Osteoblast (primary cell): ENCODE measurements around the gene CYP19A1. TPM values are rescaled to one million over a fixed set of nuclear protein-coding genes. Genes with fewer than 3 reads are reported as not detected.
"Not testable (repeated sequence)": the region's sequence is repeated elsewhere in the genome, so short reads cannot be mapped to it uniquely, and the experiment has no call there.

Experiments
- DNase-seq: peaks from one replicate; pipeline ENCODE4 v3.0.0; 2011; ENCODE audit warnings: low spot score, mixed read lengths; ENCODE audit not compliant: insufficient read length; ENCODE audit errors: missing footprints
- H2AFZ ChIP-seq: 2 replicates; pipeline ENCODE4 v1.6.0; 2011; ENCODE audit warnings: mild to moderate bottlenecking, low read length
- H3K27ac ChIP-seq: 2 replicates; pipeline ENCODE4 v1.5.1; 2011; ENCODE audit warnings: mild to moderate bottlenecking, low read depth, low read length, moderate library complexity
- H3K27me3 ChIP-seq: 2 replicates; pipeline ENCODE4 v1.6.0; 2012; ENCODE audit warnings: mild to moderate bottlenecking, control low read depth, inconsistent platforms, low read length, moderate library complexity; ENCODE audit not compliant: insufficient read depth
- H3K36me3 ChIP-seq: 2 replicates; pipeline ENCODE4 v1.5.1; 2011; ENCODE audit warnings: mild to moderate bottlenecking, low read length, control low read depth, moderate library complexity; ENCODE audit not compliant: insufficient read depth
- H3K4me1 ChIP-seq: 2 replicates; pipeline ENCODE4 v1.5.1; 2011; ENCODE audit warnings: mild to moderate bottlenecking, low read length, control low read depth, moderate library complexity; ENCODE audit not compliant: insufficient read depth
- H3K4me2 ChIP-seq: 2 replicates; pipeline ENCODE4 v1.6.0; 2011; ENCODE audit warnings: mild to moderate bottlenecking, low read length; ENCODE audit not compliant: insufficient read depth
- H3K4me3 ChIP-seq: fragments of 200-600 bp; sonication (generic); 3 replicates; pipeline ENCODE4 v1.5.1; 2012; ENCODE audit warnings: mild to moderate bottlenecking, low read length, inconsistent platforms; ENCODE audit not compliant: insufficient read depth
- H3K79me2 ChIP-seq: 2 replicates; pipeline ENCODE4 v1.6.0; 2012; ENCODE audit warnings: mild to moderate bottlenecking, low read length, control low read depth, inconsistent platforms; ENCODE audit not compliant: insufficient read depth
- H3K9me3 ChIP-seq: 2 replicates; pipeline ENCODE4 v1.5.1; 2011; ENCODE audit warnings: low read depth, low read length, control low read depth
- H4K20me1 ChIP-seq: 2 replicates; pipeline ENCODE4 v1.6.0; 2012; ENCODE audit warnings: mild to moderate bottlenecking, low read length, control low read depth; ENCODE audit not compliant: insufficient read depth
- total RNA-seq: library from RNA; depleted of rRNA; stranded (reverse); fragments of >200 nt; gene quantifications from 2 replicates; pipeline ENCODE4 v1.2.3, GENCODE V29; 2012
- TF ChIP-seq, protein P1 (sequence below): IDR thresholded peaks from 2 replicates; pipeline ENCODE4 v1.5.1; 2011; ENCODE audit warnings: mild to moderate bottlenecking, low read depth, low read length, moderate library complexity; ENCODE audit errors: extremely low read depth

The CYP19A1 gene
- total RNA-seq, 1 donor = 2.2 TPM

GRCh38 chr15:51263116-51263515 is 75.3 kb downstream of the CYP19A1 start:
- H3K4me3 ChIP-seq = no peak overlapping the region
- H3K4me1 ChIP-seq = peaks cover 9% of the 10 kb centered on the region
- H4K20me1 ChIP-seq = no peaks in the 10 kb centered on the region
- TF ChIP-seq, protein P1, sequence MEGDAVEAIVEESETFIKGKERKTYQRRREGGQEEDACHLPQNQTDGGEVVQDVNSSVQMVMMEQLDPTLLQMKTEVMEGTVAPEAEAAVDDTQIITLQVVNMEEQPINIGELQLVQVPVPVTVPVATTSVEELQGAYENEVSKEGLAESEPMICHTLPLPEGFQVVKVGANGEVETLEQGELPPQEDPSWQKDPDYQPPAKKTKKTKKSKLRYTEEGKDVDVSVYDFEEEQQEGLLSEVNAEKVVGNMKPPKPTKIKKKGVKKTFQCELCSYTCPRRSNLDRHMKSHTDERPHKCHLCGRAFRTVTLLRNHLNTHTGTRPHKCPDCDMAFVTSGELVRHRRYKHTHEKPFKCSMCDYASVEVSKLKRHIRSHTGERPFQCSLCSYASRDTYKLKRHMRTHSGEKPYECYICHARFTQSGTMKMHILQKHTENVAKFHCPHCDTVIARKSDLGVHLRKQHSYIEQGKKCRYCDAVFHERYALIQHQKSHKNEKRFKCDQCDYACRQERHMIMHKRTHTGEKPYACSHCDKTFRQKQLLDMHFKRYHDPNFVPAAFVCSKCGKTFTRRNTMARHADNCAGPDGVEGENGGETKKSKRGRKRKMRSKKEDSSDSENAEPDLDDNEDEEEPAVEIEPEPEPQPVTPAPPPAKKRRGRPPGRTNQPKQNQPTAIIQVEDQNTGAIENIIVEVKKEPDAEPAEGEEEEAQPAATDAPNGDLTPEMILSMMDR = no peak
- no peaks in the 10 kb centered on the region for H3K79me2 ChIP-seq
- no peak overlapping the region for H3K27ac ChIP-seq
- no peaks in the 10 kb centered on the region for H3K9me3 ChIP-seq
- DNase-seq = no peak
- no peak overlapping the region for H2AFZ ChIP-seq
- H3K36me3 ChIP-seq = no peaks in the 10 kb centered on the region
- H3K27me3 ChIP-seq = no peaks in the 10 kb centered on the region
- H3K4me2 ChIP-seq = no peak overlapping the region

DNA sequence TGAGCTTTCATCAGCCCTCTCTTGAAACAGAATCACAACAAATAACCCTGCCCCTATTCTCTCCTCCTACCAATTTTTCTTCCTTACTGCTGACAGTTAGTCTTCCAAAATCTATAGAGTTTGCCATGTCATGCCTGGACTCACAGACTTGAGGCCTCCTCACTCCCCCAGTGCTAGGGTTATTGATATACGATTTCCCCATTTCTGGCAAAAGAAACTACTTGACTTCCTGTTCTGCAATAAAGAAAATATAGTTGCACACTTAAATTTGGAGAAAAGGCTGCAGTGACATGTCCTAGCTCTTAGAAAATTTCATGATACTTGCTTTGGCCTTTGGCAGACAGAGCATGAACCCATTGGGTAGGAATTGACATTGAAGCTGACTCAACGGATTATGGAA is 75.9 kb downstream of the CYP19A1 start:
- peaks cover 9% of the 10 kb centered on the region for H3K4me1 ChIP-seq
- H3K27me3 ChIP-seq = no peaks in the 10 kb centered on the region
- TF ChIP-seq, protein P1 = no peak

GRCh38 chr15:51261113-51261512 is 77.3 kb downstream of the CYP19A1 start:
- H3K79me2 ChIP-seq, H3K9me3 ChIP-seq, H3K4me1 ChIP-seq, H3K36me3 ChIP-seq, H2AFZ ChIP-seq, H3K4me3 ChIP-seq, H4K20me1 ChIP-seq, H3K27ac ChIP-seq, H3K27me3 ChIP-seq, DNase-seq, H3K4me2 ChIP-seq: not testable (repeated sequence)

More for the DNA sequence above, 75.9 kb downstream of the CYP19A1 start:
- Histone ChIP-seq H3K4me3 (no peak overlapping the region), H4K20me1 (no peaks in the 10 kb centered on the region), H2AFZ (no peak overlapping the region), H3K36me3 (no peaks in the 10 kb centered on the region), H3K27ac (no peak overlapping the region), H3K9me3 (no peaks in the 10 kb centered on the region), H3K79me2 (no peaks in the 10 kb centered on the region), H3K4me2 (no peak overlapping the region)
- no peak for DNase-seq

- Histone ChIP-seq H3K79me2 (no peaks in the 10 kb centered on the region), H3K4me2 (no peak overlapping the region), H3K27me3 (no peaks in the 10 kb centered on the region), H3K27ac (no peak overlapping the region), H3K4me3 (no peak overlapping the region), H3K9me3 (no peaks in the 10 kb centered on the region), H2AFZ (peak overlapping the region; percentile 45), H4K20me1 (no peaks in the 10 kb centered on the region), H3K4me1 (peaks cover 6% of the 10 kb centered on the region), H3K36me3 (no peaks in the 10 kb centered on the region)
- peak; percentile 44 for DNase-seq
- TF ChIP-seq, protein P1 = no peak
These were observed 78.2 kb downstream of the CYP19A1 start for GRCh38 chr15:51260202-51260601.
